HepG2 (cell line): ENCODE data around the gene STAP1. TPM values are rescaled to one million over a fixed set of nuclear protein-coding genes. Genes with fewer than 3 reads are reported as not detected.

Experiments used
- ADNP ChIP-seq: sonication (generic); formaldehyde crosslinking; IDR thresholded peaks from 2 replicates; pipeline ENCODE4 v1.4.0; 2020; ENCODE audit warnings: missing genetic modification reagents
- HMG20A ChIP-seq: IDR thresholded peaks from 2 replicates; pipeline ENCODE4 v1.6.1; 2016; ENCODE audit warnings: borderline replicate concordance
- HNRNPH1 ChIP-seq: fragments of 200-400 bp; formaldehyde crosslinking; optimal IDR thresholded peaks from 2 replicates; pipeline ENCODE3; 2017; ENCODE audit warnings: mild to moderate bottlenecking, low read depth, low read length
- KLF12 ChIP-seq: sonication (generic); formaldehyde crosslinking; IDR thresholded peaks from 2 replicates; pipeline ENCODE4 v1.4.0; 2020; ENCODE audit warnings: missing genetic modification reagents, borderline replicate concordance
- KLF16 ChIP-seq, 2 experiments: sonication (generic) in 1 of 2; formaldehyde crosslinking in 1 of 2; IDR thresholded peaks; 2 replicates each; pipeline versions ENCODE4 v1.6.1 to v1.8.0; 2016 to 2023; ENCODE audit warnings: missing genetic modification reagents in 2 of 2, missing compliant biosample characterization in 1 of 2
- MBD4 ChIP-seq: IDR thresholded peaks from 2 replicates; pipeline ENCODE4 v1.6.1; 2012; ENCODE audit warnings: low read length, inconsistent platforms, borderline replicate concordance
- MIXL1 ChIP-seq: IDR thresholded peaks from 2 replicates; pipeline ENCODE4 v1.6.1; 2016
- MYC ChIP-seq: sonication (generic); formaldehyde crosslinking; IDR thresholded peaks from 2 replicates; pipeline ENCODE4 v1.9.0; 2021; ENCODE audit warnings: missing genetic modification reagents, borderline replicate concordance
- RXRB ChIP-seq: IDR thresholded peaks from 2 replicates; pipeline ENCODE4 v1.6.1; 2016; ENCODE audit warnings: borderline replicate concordance, missing genetic modification reagents, missing compliant biosample characterization
- SALL1 ChIP-seq: sonication (generic); formaldehyde crosslinking; IDR thresholded peaks from 2 replicates; pipeline ENCODE4 v1.8.0; 2022; ENCODE audit warnings: mild to moderate bottlenecking, missing genetic modification reagents
- SOX13 ChIP-seq, 3 experiments: fragments of 450-650 bp in 1 of 3; sonication (generic) in 1 of 3; formaldehyde crosslinking in 1 of 3; IDR thresholded peaks in 2 of 3; conservative IDR thresholded peaks in 1 of 3; 2 replicates each; pipeline versions ENCODE4 v1.5.0 to v1.6.1; 2016 to 2020; ENCODE audit warnings: antibody characterized with exemption in 1 of 3, mild to moderate bottlenecking in 1 of 3, missing compliant biosample characterization in 1 of 3, missing genetic modification reagents in 1 of 3, moderate library complexity in 1 of 3
- SP4 ChIP-seq: sonication (generic); formaldehyde crosslinking; IDR thresholded peaks from 2 replicates; pipeline ENCODE4 v1.8.1; 2023; ENCODE audit warnings: mild to moderate bottlenecking, missing genetic modification reagents
- ZNF607 ChIP-seq: sonication (generic); formaldehyde crosslinking; IDR thresholded peaks from 2 replicates; pipeline ENCODE4 v1.5.1; 2020; ENCODE audit warnings: missing genetic modification reagents, mild to moderate bottlenecking, borderline replicate concordance
- ZNF644 ChIP-seq: IDR thresholded peaks from 2 replicates; pipeline ENCODE4 v1.6.1; 2016; ENCODE audit warnings: low read depth
- ZNF788 ChIP-seq: sonication (generic); formaldehyde crosslinking; IDR thresholded peaks from 2 replicates; pipeline ENCODE4 v1.5.0; 2020; ENCODE audit warnings: mild to moderate bottlenecking, missing genetic modification reagents, borderline replicate concordance
- polyA plus RNA-seq, 8 experiments: library from polyadenylated mRNA; depleted of rRNA in 3 of 8; stranded (reverse) in 7 of 8; unstranded in 1 of 8; fragments of >200 nt; fragmentation: Illumina TruSeq in 4 of 8; extraction: Trizol in 4 of 8; gene quantifications; 2 replicates each; pipeline versions ENCODE4 v1.2.1 to v1.2.3, GENCODE V29; 2011 to 2016; ENCODE audit warnings: low read depth in 4 of 8, missing spikeins in 1 of 8, mixed read lengths in 1 of 8; ENCODE audit not compliant: insufficient read depth in 1 of 8
- total RNA-seq, 5 experiments: library from RNA; depleted of rRNA; stranded (reverse); fragments of >200 nt; fragmentation: Illumina TruSeq; extraction: Trizol; gene quantifications; 2 replicates each; pipeline ENCODE4 v1.2.3, GENCODE V29; 2016; ENCODE audit warnings: low read depth in 1 of 5
- TF ChIP-seq, protein P1 (sequence below): sonication (generic); formaldehyde crosslinking; IDR thresholded peaks from 2 replicates; pipeline ENCODE4 v1.5.0; 2020; ENCODE audit warnings: missing genetic modification reagents
- TF ChIP-seq, protein P2 (sequence below): sonication (generic); formaldehyde crosslinking; IDR thresholded peaks from 2 replicates; pipeline ENCODE4 v1.4.0; 2020; ENCODE audit warnings: missing genetic modification reagents
- TF ChIP-seq, protein P3 (sequence below): sonication (generic); formaldehyde crosslinking; IDR thresholded peaks from 2 replicates; pipeline ENCODE4 v1.4.0; 2020; ENCODE audit warnings: missing genetic modification reagents, low read depth, mild to moderate bottlenecking, borderline replicate concordance
- TF ChIP-seq, protein P4 (sequence below): sonication (generic); formaldehyde crosslinking; IDR thresholded peaks from 2 replicates; pipeline ENCODE4 v1.5.0; 2020; ENCODE audit warnings: mild to moderate bottlenecking, low read depth, missing genetic modification reagents, borderline replicate concordance
- TF ChIP-seq, protein P5 (sequence below): sonication (generic); formaldehyde crosslinking; IDR thresholded peaks from 2 replicates; pipeline ENCODE4 v1.5.0; 2020; ENCODE audit warnings: missing genetic modification reagents

Gene STAP1
- total and polyA plus RNA-seq, 2 of the 13 experiments (the other 11 are each of a cell fraction or from before 2014, with no cell fraction given) = not detected

DNA sequence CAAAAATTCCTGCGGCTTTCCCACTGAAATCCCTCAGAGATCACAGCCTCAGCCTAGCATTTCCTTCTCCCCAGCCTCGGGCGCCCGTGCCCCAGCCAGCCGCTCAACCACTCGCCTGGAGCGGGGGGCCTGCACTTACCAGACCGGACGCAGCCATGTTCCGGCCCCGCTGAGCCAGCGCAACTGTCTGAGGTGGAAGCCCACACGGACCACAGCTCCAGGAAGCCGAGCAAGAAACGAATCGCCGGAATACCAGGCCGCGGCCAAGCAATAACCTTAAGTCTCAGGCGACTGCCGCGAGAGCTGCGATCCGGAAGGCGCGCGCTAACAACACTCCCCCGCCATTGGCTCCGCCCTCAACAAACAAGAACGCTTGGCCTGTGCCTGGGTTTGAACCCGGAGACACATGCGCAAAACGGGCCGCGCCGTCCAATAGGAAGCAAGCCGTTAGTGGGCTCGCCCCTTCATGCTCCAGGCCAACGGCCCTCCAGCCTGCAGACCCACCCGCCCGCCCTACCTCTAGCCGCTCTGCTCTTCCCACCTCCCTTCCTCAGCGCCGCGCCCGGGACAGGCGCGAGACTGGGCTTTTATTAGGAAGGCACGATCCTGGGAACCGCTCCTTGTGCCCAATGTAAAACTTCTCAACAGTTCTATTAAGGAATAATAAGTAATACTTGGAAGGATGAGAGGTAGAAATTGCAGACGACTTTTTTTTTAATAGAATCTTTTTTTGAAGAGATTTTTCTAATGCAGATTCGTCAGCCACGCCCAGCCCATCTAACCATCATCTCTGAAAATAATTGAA, 13.1 kb upstream of the STAP1 start, which contains the start of gene CENPC (continued):
- TF ChIP-seq SP4 (CRISPR knock-in tag) = no peak
- 0 out of 2 replicates have a peak, but pooled peaks have one; percentile 22 for TF ChIP-seq ZNF644 (CRISPR knock-in tag)
- TF ChIP-seq, protein P1, sequence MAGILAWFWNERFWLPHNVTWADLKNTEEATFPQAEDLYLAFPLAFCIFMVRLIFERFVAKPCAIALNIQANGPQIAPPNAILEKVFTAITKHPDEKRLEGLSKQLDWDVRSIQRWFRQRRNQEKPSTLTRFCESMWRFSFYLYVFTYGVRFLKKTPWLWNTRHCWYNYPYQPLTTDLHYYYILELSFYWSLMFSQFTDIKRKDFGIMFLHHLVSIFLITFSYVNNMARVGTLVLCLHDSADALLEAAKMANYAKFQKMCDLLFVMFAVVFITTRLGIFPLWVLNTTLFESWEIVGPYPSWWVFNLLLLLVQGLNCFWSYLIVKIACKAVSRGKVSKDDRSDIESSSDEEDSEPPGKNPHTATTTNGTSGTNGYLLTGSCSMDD (CRISPR knock-in tag) = no peak
- TF ChIP-seq ZNF607 = no peak
- TF ChIP-seq, protein P2, sequence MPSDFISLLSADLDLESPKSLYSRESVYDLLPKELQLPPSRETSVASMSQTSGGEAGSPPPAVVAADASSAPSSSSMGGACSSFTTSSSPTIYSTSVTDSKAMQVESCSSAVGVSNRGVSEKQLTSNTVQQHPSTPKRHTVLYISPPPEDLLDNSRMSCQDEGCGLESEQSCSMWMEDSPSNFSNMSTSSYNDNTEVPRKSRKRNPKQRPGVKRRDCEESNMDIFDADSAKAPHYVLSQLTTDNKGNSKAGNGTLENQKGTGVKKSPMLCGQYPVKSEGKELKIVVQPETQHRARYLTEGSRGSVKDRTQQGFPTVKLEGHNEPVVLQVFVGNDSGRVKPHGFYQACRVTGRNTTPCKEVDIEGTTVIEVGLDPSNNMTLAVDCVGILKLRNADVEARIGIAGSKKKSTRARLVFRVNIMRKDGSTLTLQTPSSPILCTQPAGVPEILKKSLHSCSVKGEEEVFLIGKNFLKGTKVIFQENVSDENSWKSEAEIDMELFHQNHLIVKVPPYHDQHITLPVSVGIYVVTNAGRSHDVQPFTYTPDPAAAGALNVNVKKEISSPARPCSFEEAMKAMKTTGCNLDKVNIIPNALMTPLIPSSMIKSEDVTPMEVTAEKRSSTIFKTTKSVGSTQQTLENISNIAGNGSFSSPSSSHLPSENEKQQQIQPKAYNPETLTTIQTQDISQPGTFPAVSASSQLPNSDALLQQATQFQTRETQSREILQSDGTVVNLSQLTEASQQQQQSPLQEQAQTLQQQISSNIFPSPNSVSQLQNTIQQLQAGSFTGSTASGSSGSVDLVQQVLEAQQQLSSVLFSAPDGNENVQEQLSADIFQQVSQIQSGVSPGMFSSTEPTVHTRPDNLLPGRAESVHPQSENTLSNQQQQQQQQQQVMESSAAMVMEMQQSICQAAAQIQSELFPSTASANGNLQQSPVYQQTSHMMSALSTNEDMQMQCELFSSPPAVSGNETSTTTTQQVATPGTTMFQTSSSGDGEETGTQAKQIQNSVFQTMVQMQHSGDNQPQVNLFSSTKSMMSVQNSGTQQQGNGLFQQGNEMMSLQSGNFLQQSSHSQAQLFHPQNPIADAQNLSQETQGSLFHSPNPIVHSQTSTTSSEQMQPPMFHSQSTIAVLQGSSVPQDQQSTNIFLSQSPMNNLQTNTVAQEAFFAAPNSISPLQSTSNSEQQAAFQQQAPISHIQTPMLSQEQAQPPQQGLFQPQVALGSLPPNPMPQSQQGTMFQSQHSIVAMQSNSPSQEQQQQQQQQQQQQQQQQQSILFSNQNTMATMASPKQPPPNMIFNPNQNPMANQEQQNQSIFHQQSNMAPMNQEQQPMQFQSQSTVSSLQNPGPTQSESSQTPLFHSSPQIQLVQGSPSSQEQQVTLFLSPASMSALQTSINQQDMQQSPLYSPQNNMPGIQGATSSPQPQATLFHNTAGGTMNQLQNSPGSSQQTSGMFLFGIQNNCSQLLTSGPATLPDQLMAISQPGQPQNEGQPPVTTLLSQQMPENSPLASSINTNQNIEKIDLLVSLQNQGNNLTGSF (CRISPR knock-in tag) = 0 out of 2 replicates have a peak, but pooled peaks have one; percentile 56
- 0 out of 2 replicates have a peak, but pooled peaks have one; percentile 53 for TF ChIP-seq KLF12
- TF ChIP-seq SOX13 (IDR thresholded peaks at IDR 0.05) = no peak
- TF ChIP-seq SOX13 (CRISPR knock-in tag; conservative IDR thresholded peaks at IDR 0.05 in 1 of 2, IDR thresholded peaks at IDR 0.05 in 1 of 2) = peak in 1 of 2 experiments; percentile 26; a peak in 1 of 4 replicates
- TF ChIP-seq HNRNPH1 = no peak
- no peak for TF ChIP-seq ADNP (CRISPR knock-in tag)
- peak; percentile 53; the same call in 1 of the 2 replicates for TF ChIP-seq MYC (CRISPR knock-in tag)
- TF ChIP-seq, protein P3, sequence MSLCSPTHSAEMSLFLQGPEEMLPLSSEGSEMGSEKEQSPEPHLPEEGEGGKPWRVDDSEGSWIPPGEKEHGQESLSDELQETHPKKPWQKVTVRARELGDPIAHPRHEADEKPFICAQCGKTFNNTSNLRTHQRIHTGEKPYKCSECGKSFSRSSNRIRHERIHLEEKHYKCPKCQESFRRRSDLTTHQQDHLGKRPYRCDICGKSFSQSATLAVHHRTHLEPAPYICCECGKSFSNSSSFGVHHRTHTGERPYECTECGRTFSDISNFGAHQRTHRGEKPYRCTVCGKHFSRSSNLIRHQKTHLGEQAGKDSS (CRISPR knock-in tag) = no peak
- peak; percentile 79 for TF ChIP-seq SALL1
- TF ChIP-seq ZNF788 (CRISPR knock-in tag) = no peak
- TF ChIP-seq, protein P4, sequence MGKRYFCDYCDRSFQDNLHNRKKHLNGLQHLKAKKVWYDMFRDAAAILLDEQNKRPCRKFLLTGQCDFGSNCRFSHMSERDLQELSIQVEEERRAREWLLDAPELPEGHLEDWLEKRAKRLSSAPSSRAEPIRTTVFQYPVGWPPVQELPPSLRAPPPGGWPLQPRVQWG (CRISPR knock-in tag) = no peak
- TF ChIP-seq MBD4 = no peak
- TF ChIP-seq, protein P5, sequence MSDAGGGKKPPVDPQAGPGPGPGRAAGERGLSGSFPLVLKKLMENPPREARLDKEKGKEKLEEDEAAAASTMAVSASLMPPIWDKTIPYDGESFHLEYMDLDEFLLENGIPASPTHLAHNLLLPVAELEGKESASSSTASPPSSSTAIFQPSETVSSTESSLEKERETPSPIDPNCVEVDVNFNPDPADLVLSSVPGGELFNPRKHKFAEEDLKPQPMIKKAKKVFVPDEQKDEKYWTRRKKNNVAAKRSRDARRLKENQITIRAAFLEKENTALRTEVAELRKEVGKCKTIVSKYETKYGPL (CRISPR knock-in tag) = peak; percentile 44; the same call in 1 of the 2 replicates
- no peak for TF ChIP-seq MIXL1 (CRISPR knock-in tag)
- no peak; the same call in 1 of the 2 replicates for TF ChIP-seq HMG20A (CRISPR knock-in tag)
- peak in 1 of 2 experiments; percentile 75; a peak in 2 of 4 replicates for TF ChIP-seq KLF16 (CRISPR knock-in tag; IDR thresholded peaks at IDR 0.05)
- peak; percentile 41; the same call in 1 of the 2 replicates for TF ChIP-seq RXRB (CRISPR knock-in tag)
